HG03060 (cell line): Measurements from ENCODE around the gene ACOXL.

Experiments used
- ATAC-seq: cut with Tn5 transposase; IDR thresholded peaks from one replicate; pipeline ENCODE4 v1.9.1; 2021; ENCODE audit warnings: low read depth, moderate number of reproducible peaks; ENCODE audit not compliant: unreplicated experiment

ACOXL gene

DNA sequence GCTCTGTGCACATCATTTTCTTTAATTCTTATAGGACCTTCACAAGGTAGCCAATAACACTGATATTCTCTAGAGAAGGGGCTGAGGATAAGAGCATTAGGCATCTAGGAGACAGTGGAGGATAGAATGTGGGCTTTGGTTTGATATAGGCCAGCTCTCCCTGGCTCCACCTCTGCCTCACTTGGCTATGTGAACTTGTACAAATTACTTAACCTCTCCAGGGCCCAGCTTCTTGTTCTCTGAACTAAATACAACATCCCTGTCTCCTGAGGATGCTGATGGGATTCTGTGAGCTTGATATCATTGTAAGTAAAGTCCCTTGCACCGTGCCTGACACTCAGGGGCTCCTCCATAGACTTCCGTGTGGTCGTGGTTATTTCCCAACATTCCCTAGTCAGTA is 87.3 kb downstream of the ACOXL start:
- ATAC-seq: no peak

DNA sequence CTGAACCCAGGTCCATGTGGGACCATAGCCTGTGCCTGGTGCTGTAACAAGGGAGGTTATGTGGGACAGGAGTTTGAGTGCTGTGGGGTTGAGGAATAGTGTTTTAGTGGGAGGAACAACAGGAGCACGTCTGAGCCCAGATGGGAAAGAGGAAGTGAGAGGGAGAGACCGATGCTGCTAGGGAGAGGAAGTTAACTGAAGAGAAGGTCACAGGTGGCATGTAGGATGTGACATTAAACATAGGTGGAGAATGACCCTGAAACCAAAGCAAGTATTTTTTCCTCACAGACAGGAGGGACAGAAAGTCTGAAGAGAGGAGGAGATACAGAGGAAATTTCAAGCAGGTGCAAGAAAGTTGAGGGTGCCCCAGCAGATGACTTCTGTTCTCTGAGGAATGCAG is 87.8 kb downstream of the ACOXL start:
- no peak for ATAC-seq

- ATAC-seq: no peak
Measured at GRCh38 chr2:110823165-110823564, 90.8 kb downstream of the ACOXL start.

DNA sequence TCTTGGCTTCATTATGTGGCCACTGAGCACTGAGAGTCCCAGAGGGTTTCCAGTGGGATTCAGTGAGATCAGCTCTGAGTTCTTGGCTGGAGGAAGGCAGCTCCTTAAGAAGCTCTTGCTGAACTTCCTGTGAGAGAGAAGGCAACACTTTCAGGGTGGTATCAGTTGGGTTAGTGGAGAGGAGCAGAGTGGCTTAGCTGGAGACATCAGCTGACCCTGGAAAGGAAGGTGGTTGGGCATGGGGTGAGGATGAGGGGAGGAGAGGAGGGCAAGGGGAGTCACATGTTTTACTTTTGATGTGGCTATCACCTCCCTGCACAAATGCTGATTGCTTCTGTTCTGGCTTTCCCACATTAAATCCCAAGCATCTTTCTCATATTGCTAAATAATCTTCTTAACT is 95.1 kb downstream of the ACOXL start:
- no peak for ATAC-seq

- no peak for ATAC-seq
Measured at GRCh38 chr2:110828330-110828729, 96.0 kb downstream of the ACOXL start.

- ATAC-seq: no peak
Measured at GRCh38 chr2:110829413-110830146, 97.2 kb downstream of the ACOXL start.

GRCh38 chr2:110832740-110833139 is 100.4 kb downstream of the ACOXL start:
- ATAC-seq: no peak

DNA sequence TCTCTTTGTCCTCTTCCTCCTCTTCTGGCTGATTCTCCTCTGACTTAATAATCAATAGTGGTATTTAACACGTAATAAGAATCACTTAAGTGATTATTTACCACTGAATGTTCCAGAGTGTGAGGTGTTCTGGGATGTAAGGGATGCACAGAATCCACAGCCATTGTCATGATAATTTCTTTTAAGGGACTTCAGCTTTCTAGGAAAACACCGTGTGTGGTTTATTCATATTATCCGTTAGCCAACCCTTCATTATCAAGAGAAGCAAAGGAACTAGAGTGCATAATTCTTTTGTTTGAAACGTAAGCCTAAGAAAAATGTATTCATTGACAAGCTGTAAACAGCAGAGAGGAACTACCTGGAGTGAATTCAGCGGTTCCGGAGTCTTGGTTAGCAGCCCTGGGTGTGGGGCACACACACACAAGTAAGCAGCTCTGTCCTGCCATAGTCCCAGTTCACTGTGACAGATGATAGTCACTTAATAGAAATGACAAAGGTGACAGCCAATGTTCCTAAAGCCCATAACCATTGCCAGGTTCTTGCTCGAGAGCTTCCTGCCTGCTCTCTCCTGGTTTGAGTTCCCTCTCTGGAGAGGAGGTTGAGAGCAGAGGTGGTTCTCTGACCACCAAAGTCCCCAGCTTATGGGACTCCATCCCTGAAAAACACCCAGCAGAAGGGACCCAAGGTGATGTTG is 101.9 kb downstream of the ACOXL start:
- ATAC-seq: no peak

DNA sequence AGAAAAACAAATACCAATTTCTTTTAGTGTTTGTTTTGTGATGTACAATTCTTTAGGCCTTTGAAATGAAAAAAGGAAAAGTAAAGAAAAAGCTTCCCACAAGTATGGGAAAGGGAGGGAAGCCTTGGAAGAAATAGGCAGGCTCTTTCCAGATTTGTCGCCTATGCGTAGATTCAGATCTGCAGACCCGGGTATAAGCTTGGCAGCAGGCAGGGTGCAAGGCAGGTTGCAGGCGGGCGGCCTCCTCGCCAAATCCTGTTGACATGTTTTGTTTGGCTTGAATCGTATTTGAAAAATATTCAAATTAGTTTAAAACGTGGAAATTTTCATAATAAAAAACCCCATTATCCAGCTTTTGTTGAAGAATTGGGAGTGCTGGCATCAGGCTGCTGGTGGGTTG is 104.3 kb downstream of the ACOXL start:
- no peak for ATAC-seq

- no peak for ATAC-seq
Measured at GRCh38 chr2:110837446-110838409, 105.4 kb downstream of the ACOXL start.

DNA sequence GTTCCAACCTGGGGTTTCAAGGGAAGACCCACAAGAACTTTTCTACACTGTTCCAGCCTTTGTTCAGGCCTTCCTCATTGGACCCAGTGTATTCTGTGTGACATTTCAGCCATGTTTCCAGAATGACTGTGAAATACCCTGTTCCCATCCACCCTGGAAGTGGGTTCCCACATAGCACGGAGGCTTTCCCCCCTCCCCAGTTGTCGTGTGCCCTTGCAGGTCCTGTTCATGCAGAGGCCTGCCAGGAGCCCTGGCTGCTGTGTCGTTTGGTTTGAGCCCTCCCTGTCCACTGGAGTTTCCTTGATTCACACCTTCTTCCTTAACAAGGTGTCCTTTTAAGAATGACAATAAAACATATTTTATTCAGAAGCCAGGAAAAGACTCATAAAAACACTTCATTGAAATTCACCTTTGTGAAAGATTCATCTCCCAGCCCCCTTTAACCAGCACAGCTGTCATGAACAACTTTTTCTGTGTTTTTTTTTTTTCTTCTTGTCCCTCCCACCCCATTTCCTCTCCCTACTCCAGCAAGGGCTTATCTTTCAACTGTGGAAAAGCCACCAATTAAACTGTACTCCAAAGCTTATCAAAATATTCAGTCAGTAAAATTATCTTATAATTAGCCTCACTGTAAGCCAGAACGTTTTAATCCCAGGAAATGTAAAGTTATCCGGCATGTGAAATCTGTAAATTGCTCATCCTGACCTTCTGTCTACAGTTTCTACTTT is 106.4 kb downstream of the ACOXL start:
- ATAC-seq: no peak

GRCh38 chr2:110840508-110840907 is 108.1 kb downstream of the ACOXL start:
- no peak for ATAC-seq

DNA sequence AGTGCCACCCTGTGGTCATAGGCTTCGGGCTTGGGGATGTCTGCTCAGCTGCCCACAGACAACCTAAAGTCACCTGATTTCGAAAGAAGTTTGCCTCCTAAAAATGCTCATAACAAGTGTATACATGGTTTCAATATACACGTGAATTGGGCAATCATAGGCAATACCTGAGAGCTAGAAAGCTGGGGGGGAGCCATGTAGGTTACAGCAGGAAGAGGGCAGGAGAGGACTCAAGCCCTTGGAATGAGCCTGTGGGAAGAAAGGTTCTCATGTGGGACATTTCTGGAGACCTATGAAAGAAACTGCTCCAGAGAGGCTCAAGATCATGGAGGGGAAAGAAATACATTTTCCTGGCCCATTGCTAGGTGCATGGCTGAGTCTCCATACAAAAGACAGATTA is 109.7 kb downstream of the ACOXL start:
- ATAC-seq: no peak

GRCh38 chr2:110843496-110843895 is 111.1 kb downstream of the ACOXL start:
- no peak for ATAC-seq

- no peak for ATAC-seq
Measured at GRCh38 chr2:110843959-110844510, 111.7 kb downstream of the ACOXL start.

DNA sequence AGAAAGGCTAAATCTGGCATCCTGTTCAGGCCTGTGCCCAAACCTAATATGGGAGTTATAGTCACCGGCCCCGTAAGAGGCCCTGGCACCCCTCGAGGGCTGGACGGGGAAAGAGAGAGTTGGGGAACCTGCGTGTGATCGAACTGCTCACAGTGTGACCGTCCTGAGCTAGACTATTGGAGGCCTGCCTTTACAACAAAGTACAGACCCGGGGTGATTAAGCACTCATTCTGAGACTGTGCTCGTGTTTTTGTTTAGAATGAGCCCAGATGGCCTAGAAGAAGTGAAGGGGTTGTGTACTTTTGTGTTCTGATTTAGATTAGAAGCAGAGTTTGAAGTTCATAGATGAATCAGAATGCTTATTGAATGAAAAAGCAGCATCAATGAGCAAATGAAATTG is 115.3 kb downstream of the ACOXL start:
- no peak for ATAC-seq

- no peak for ATAC-seq
Measured at GRCh38 chr2:110848071-110848470, 115.7 kb downstream of the ACOXL start.

DNA sequence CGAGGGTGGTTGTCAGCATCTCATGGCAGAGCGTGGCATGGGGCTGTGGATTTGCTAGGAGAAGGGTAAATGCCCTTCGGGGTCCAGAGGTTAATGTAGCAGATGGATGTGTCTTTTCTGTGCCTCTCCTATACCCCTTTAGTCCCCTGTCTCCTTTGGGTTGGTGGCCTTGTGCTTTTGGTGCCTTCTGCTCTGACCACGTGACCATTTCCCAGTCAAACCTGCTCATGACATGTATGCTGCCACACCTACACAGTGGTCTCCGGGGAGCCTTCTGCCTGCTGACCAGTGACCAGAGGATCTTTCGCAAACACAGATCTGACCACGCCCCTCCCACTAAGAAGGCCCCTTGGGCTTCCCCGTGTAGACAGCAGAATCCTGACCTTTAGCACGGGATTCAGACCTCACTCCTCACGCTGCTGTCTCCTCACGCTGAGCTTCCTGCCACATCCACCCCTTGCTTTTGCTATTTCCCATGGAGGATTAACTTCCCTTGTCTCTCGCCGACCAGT is 116.2 kb downstream of the ACOXL start:
- no peak for ATAC-seq

- ATAC-seq: no peak
Measured at GRCh38 chr2:110851531-110851930, 119.2 kb downstream of the ACOXL start.

DNA sequence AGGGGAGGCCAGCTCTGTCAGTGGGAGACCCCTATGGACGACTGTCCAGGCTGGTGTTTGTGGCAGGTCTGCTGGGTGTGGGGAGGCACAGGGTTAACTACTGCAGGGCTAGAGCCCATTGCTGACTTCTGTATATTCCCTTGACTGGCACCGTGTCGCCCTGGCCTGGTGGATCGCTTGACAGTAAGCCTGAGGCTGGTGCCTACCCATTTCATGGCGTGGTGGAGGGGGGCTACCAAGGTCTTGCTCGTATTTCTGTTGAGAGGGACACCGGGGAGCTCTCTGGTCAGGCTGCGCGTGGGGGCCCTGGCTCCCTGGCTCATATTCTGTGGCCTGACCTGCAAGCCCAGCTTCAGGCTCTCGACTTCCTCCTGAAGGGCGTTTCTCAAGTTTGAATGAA is 119.7 kb downstream of the ACOXL start:
- ATAC-seq: no peak
